ENCODE measurements around the gene ZNF189. TPM values are rescaled to one million over a fixed set of nuclear protein-coding genes. Genes with fewer than 3 reads are reported as not detected.

ZNF189 gene
- total RNA-seq, 4 donors from 2014 or later, result 9.7 to 42.8 (median 12.2) TPM

GRCh38 chr9:101376111-101376848 is 22.4 kb upstream of the ZNF189 start:
- Histone ChIP-seq H3K9me3 (no peaks in the 10 kb centered on the region), H3K36me3 (no peaks in the 10 kb centered on the region), H3K27ac (no peak overlapping the region), H3K4me3 (no peak overlapping the region), H3K27me3 (no peaks in the 10 kb centered on the region), H3K4me1 (peaks cover 0 to 5% of the 10 kb centered on the region in 2 donors)
- intact Hi-C loops (cut with DNase I; ENCODE audit: low total_unique reads), result no loop called here
- TF ChIP-seq POLR2A (IDR thresholded peaks at IDR 0.05) (no peak), CTCF (IDR thresholded peaks at IDR 0.05 in 4 of 5, conservative IDR thresholded peaks at IDR 0.05 in 1 of 5) (no peak)
- ATAC-seq (no peak), DNase-seq (no peak)
- in situ Hi-C loops (cut with MboI; ENCODE audit: low sequenced_read_pairs in 4 of 4), result no loop called here

GRCh38 chr9:101380295-101380694 is 18.4 kb upstream of the ZNF189 start:
- DNase-seq (no peak), ATAC-seq (no peak)
- no peak for TF ChIP-seq CTCF (IDR thresholded peaks at IDR 0.05 in 4 of 5, conservative IDR thresholded peaks at IDR 0.05 in 1 of 5)
- TF ChIP-seq POLR2A (IDR thresholded peaks at IDR 0.05), result no peak
- Histone ChIP-seq H3K4me1 (no peaks in the 10 kb centered on the region), H3K36me3 (no peaks in the 10 kb centered on the region), H3K27ac (no peak overlapping the region), H3K27me3 (no peaks in the 10 kb centered on the region), H3K9me3 (no peaks in the 10 kb centered on the region), H3K4me3 (no peak overlapping the region)
- intact Hi-C loops (cut with DNase I; ENCODE audit: low total_unique reads), result no loop called here
- in situ Hi-C loops (cut with MboI; ENCODE audit: low sequenced_read_pairs in 4 of 4), result no loop called here

- Histone ChIP-seq H3K4me3 (no peak overlapping the region), H3K27ac (no peak overlapping the region), H3K9me3 (no peaks in the 10 kb centered on the region), H3K4me1 (no peaks in the 10 kb centered on the region), H3K27me3 (no peaks in the 10 kb centered on the region), H3K36me3 (no peaks in the 10 kb centered on the region)
- intact Hi-C loops (cut with DNase I; ENCODE audit: low total_unique reads), result no loop called here
- TF ChIP-seq POLR2A (IDR thresholded peaks at IDR 0.05), result no peak
- TF ChIP-seq CTCF (IDR thresholded peaks at IDR 0.05 in 4 of 5, conservative IDR thresholded peaks at IDR 0.05 in 1 of 5), result no peak
- in situ Hi-C loops (cut with MboI; ENCODE audit: low sequenced_read_pairs in 4 of 4), result no loop called here
- no peak for DNase-seq
- no peak for ATAC-seq
Observed at GRCh38 chr9:101381118-101381517, 17.5 kb upstream of the ZNF189 start.

- H3K4me3 ChIP-seq, result no peak overlapping the region
- TF ChIP-seq POLR2A (IDR thresholded peaks at IDR 0.05) (no peak), CTCF (IDR thresholded peaks at IDR 0.05 in 4 of 5, conservative IDR thresholded peaks at IDR 0.05 in 1 of 5) (no peak)
- in situ Hi-C loops (cut with MboI; ENCODE audit: low sequenced_read_pairs in 4 of 4) (no loop called here), intact Hi-C loops (cut with DNase I; ENCODE audit: low total_unique reads) (no loop called here)
- no peak overlapping the region for H3K27ac ChIP-seq
- H3K27me3 ChIP-seq, result no peaks in the 10 kb centered on the region
- H3K9me3 ChIP-seq, result no peaks in the 10 kb centered on the region
- DNase-seq (no peak), ATAC-seq (no peak)
- H3K36me3 ChIP-seq, result no peaks in the 10 kb centered on the region
- H3K4me1 ChIP-seq, result no peaks in the 10 kb centered on the region
Observed at GRCh38 chr9:101381833-101382342, 16.8 kb upstream of the ZNF189 start.
